HG03060 (cell line): ENCODE data around the gene GALNT18.

Source experiments
- ATAC-seq: cut with Tn5 transposase; IDR thresholded peaks from one replicate; pipeline ENCODE4 v1.9.1; 2021; ENCODE audit warnings: low read depth, moderate number of reproducible peaks; ENCODE audit not compliant: unreplicated experiment

GALNT18 gene

DNA sequence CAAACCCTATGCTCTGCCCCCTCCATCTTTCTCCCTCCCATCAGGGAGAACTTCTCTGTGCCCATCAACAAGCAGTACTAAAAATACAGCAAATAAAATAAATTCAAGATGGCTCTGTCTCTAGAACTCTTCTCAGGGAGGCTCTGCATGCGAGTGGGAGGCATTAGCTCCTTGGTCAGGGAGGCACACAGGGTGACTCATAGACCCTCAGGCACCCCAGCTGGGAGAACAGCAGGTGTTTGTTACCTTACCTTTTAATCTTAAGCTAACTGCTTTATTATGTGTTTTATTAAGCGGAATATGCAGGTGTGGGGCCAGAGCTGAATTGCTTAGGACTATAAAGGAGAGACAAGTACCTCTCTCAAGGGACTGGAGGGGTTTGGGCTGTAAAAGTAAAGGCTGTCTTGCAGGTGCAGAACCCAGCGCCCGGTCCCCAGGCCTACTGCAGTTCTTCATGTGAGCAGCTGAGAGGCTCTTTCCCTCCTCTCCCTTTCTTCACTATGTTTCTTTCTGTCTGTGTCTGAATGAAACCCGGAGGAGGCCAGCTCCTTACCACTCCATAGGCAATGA is 289.6 kb downstream of the GALNT18 start:
- no peak for ATAC-seq

DNA sequence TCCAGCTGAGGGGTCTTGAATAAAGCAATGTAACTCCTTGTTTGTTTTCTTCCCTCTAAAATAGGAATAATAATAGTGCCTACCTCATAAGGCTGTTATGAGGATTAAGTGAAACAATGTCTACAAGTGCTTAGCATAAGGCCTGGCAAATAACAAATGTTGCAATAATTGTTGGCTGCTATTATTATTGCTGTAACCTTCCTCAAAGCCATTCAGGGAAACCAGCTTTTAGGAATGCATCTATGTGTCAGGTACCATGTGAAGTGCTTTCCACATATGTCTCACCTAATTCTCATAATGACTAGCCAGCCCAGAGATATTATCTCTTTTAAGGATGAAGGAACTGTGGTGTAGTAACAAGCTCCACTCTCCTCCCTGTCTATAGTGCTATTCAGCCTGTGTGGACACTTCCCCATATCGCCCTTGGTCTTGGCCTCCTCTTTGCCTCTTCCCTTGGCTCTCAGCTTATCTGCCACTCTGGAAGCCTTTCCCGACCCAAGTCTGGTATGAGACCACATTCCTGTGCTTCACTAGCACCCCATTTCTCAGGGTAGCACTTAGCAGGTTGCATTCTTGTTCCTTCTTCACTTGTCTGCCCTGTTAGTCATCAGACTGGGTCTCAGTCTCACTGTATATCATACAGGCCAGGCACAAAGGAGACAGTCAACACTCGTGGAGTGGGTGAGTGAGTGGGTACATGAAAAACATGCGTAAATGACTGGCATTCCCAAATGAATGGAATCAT is 292.6 kb downstream of the GALNT18 start:
- ATAC-seq = no peak

DNA sequence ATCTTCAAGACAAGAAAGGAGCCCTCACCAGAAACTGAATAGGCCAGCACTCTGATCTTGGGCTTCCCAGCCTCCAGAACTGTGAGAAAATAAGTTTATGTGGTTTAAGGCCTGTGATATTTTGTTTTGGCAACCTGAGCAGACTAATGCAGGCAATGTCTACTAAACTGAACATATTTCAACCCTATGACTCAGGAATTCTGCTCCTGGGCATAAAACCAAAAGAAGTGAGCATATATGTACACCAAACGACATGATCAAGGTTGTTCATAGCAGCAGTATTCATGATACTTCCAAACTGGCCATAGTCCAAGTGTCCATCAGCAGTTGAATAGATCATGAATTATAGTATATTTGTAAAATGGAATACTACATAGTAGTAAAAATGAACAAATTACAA is 297.7 kb downstream of the GALNT18 start:
- ATAC-seq = no peak

DNA sequence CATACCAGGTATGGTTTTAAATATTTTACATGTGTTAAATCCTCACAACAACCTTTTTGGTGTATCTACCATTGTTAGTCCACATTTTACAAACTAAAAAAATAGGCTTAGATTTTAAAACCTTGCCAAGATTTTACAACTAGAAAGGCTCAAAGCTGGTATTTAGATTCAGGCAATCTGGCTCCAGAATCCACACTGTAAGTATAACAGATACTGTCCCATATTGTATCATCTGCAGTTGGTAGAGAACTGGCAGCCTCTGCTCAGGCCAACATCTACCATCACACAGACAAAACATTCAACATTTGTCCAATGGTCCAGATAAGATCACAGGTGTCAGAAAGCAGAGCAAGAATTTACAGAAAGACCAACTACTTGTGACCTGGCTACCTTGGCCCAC is 299.7 kb downstream of the GALNT18 start:
- ATAC-seq = no peak

DNA sequence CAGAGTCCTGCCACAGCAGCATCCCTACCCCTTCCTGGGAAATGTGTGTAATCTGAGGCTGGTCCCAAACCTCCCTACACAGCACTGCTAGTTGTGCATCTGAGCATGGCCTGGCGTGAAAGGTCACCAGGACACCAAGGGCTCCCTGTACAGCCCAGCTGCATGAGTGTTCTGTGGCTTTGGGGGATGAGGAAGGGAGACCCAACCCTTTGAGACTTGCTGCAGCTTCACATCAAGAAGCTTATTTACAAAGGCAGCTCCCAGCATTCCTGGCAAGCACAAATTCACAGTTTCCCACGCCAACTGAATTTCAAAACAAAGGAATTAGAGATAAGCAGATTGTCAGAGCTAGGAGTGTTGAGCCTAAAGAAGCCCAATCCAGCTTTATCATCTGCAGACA is 301.0 kb downstream of the GALNT18 start:
- no peak for ATAC-seq

DNA sequence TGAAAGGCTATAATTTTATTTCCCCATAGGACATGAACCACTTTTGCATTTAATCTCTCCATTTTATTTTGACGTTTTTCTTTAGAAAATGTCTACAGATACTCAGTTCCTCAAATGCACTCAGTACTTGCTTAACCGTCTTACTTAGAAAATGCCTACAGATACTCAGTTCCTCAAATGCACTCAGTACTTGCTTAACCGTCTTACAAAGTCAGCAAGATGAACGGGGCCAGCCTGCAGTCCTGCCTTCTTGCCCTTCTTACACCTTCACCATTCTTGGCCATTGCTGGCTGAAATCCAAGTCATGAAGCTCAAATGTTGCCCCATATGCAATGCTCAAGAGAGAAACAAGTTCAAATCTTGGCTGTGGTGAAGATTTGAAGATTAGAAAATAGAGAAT is 302.8 kb downstream of the GALNT18 start:
- ATAC-seq = no peak

- ATAC-seq = no peak
Observed at GRCh38 chr11:11318461-11318860, 303.3 kb downstream of the GALNT18 start.

DNA sequence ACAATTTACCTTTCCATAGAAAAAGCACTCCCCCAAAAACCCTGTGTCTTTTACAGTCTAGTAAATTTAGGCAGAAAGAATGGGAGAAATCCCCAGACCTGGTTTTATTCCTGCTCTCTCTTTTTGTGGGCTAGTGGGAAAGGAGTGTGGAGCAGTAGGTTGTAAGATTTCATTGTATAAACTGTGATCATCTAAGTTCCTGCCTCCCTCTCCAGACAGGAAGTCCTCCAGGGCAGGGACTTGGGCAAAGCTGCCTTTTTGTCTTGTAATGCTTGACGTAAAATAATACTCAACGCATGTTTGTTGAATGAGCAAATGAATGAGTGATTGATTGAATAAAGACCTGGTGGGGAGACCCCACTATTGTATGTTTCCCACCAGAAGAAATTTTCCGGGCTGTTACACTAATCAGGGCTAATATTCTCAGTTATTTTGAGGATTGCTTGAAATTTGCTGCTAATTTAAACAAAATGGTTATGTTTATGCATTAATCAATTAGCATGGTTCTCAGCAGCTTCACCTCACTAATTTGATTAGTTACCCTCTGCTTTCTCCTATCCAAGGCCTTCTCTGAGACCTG is 305.1 kb downstream of the GALNT18 start:
- no peak for ATAC-seq

DNA sequence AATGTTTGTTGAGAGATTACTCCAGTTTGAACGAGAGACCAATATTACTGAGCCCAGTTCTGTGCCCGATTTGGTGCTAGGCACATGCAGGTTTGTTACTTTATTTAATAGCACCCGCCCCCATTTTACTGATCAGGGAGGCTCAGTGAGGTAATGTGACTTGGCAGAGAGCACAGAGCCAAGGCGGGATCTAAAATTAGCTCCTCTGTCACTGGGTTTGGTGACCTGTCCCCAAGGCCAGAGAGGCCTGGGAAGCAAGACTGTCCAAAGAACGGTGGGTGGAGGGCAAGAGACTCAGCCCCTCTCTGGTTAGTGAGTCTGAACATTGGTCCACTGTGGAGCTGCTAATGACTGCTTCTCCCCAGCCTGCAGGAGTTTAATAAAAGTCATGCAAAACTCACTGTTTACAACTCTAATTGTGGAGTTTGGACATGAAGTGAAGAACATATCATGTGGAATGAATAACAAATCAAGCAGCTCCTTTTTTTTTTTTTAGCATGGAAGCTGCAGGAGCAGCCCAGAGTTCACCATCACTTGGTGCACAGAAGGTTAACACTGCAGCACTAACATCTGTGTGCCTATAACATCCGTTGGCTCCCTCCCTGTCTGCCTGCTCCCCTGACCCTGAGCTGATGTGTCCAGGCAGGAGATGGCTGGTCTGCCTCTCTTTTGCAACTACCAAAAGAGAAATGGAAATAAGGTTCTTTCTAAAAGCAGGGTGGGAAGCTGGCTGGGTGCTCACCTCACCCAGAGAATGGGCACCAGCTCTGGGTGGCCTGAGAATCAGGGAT is 307.7 kb downstream of the GALNT18 start:
- ATAC-seq = no peak

DNA sequence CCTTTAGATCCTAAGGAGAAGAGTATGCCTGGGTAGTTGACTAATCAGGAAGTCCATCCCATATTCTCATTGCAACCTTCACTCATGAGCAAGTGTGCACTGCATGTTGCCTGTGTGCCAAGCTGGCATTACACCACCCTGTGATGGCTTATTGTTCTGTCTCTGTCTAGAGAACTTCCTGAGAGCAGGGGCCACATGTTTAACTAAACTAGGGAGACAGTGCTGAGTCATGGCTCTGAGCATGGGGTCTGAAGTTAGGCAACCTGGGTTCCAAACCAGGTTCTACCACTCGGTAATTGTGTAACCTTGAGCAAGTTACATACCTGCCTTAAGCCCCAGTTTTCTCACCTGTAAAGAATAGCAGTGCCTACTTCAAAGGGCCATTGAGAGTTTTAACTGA is 308.4 kb downstream of the GALNT18 start:
- ATAC-seq = no peak

GRCh38 chr11:11312738-11313137 is 309.1 kb downstream of the GALNT18 start:
- ATAC-seq = no peak

GRCh38 chr11:11311169-11311568 is 310.6 kb downstream of the GALNT18 start:
- no peak for ATAC-seq

- ATAC-seq = no peak
Observed at GRCh38 chr11:11309906-11310305, 311.9 kb downstream of the GALNT18 start.

- no peak for ATAC-seq
Observed at GRCh38 chr11:11308249-11308648, 313.6 kb downstream of the GALNT18 start.

- no peak for ATAC-seq
Observed at GRCh38 chr11:11306855-11307254, 314.9 kb downstream of the GALNT18 start.

DNA sequence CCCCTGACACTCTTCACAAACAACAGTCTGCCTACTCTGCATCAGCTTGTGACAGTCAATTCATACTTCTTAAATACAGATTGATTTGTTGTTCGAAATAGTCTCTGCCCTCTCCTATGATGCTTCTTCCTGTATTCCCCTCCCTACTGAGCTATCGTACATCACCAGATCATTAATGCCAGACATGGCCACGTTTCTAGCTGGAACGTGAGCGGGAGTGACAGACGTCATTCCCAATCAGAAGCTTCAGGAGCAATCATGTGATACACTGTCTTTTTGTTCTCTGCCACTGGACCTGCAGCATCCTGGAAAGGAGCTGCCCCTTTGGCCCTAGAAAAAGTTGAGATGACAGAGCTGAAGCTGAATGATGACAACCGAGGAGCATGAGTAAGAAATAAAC is 317.3 kb downstream of the GALNT18 start:
- no peak for ATAC-seq

GRCh38 chr11:11302565-11302964 is 319.2 kb downstream of the GALNT18 start:
- no peak for ATAC-seq

DNA sequence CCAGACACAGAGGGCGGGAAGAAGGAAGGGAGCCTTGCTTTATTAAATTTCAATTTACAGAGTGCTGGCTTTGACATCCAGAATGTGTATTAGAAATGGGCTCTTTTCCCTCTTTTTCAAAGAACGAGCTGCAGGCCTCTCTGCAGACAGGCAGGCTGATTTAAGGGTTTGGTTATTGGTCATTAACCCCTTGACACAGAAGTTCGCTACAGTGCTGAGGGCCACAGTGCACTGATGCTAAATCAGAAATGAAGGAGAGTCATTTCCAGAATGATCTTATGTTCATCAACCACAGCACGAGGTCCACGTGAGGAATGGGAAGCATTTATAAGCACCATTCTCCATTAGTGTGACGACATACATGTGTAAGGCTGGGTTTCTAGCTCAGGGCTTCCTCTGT is 320.6 kb downstream of the GALNT18 start:
- ATAC-seq = no peak

DNA sequence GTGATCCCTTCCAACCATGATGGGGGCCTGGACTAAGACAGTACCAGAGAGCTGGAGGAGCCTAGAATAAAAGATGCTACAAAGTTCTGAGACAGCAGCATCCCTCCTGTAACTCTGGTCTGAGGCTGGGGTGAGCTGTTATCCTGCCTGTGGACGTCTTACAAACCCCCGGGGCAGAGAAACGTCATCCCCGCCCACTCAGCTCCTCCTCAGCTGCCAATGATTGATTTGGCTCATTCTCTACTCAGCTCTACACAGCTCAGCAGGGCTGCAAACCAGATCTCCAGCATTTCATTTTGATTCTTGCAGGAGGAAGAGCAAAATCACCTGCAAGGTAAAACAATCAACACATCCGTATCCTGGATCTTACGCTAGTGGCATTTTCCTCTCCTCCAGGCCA is 324.2 kb downstream of the GALNT18 start:
- no peak for ATAC-seq

- no peak for ATAC-seq
Observed at GRCh38 chr11:11296434-11296833, 325.4 kb downstream of the GALNT18 start.

DNA sequence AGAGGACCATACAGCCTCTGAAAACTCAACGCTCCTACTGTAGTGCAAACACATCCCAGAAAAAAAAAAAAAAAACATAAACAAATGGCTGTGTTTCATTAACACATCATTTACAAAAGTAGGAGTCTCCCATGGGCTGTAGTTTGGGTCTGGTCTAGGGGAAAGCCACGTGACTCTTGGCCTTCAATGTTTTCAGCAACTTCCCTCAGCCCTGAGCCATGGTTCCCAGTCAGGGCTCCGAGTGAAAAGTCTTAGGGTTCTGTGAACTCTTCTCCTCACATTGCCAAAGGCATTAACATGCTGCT is 327.3 kb downstream of the GALNT18 start:
- no peak for ATAC-seq
